HG03439 (cell line): Measurements from ENCODE around the gene RCAN1.

ENCODE experiments used
- ATAC-seq: cut with Tn5 transposase; IDR thresholded peaks from one replicate; pipeline ENCODE4 v1.9.1; 2021; ENCODE audit warnings: mild to moderate bottlenecking, moderate library complexity; ENCODE audit not compliant: unreplicated experiment

The RCAN1 gene

DNA sequence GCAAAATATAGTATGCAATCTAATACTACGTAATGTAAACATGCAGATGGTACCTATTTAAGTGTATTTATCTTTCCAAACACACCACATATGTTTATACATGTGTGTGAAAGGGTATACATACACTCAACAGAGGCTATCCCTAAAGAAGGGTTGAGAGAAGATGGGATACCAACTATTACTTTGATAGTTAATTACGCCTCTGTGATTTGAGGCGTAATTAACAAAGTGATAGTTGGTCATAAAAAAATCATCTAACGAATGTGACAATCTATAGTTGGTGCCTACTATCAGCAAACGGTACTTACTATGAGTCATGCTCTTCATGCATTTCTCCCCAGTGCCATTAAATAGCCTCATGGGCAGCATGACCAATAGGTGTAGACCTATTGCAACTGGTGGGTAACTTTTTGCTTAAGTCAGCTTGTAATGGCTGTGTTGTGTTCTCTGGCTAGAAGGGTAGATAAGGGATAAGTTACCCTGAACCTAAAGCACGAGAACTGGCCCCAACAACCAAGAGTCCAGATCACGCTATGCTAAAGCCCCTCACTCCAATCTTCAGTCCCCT is 15.3 kb downstream of the RCAN1 start:
- no peak for ATAC-seq

DNA sequence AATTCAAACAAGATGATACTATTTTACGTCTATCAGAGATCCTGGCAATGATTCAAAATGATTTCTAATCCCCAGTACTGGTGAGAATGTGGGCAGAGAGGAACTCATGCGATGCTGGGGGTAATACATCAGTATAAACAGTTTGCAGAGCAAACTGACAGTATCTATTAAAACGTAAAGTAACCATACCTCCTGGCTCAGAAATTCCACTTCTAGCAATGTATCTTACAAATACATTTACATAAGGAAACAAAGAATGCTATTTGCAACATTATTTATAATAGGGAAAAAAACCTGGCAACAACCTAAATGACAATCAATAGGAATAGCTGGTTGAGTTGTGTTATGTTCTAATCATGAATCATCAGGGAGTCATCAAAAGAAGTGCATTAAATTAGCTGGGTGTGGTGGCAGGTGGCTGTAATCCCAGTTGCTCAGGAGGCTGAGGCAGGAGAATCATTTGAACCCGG is 15.9 kb downstream of the RCAN1 start:
- no peak for ATAC-seq

DNA sequence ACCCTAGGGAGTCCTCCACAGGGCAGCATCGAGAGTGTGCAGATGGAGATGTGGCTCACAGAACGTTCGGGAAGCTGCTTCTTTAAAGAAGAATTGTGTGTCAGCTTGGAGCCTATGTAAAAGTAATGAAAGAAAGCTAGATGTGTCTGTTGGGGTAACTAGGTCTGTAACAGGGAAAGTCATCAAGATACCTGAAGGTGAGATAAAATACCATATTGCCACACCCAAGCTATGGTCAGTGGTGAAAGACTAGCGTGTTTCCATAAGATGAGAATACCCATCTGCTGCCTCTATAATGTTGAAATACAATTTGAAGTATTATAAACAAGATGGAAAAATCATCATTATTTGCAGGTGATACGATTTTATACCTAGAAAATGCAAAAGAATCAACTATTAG is 17.5 kb downstream of the RCAN1 start:
- no peak for ATAC-seq

DNA sequence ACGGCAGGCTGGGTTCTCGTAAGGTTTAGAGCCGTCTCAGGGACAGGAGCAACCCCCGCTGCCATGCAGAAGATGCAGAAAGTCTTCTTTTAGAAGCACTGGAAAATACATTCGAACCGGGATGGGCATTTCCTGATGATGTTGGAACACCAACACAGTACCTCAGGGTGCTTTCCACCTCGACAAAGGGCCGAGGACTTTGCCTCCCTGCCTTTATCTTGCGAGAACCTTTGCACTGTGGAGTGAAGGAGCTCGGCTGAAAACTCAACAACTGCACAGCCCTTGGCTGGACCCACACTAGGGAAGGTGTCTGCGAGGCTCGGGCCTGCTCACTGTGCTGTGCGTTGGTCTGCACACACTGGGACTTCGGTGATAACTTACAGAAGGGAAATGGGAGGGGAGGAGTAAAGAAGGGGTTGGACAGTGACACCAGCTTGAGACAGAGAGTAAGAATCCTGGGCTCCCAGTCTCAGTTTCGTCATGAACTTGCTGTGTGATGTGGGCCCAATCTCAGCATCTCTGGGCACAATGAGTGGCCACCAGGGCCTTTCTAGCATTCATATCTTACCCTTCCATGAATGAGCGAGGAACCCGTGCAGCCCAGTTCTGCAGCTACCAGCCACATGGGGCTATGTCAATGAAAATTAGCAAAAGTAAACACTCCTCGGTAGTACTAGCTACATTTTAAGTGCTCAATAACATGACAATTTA is 18.2 kb downstream of the RCAN1 start:
- no peak for ATAC-seq

DNA sequence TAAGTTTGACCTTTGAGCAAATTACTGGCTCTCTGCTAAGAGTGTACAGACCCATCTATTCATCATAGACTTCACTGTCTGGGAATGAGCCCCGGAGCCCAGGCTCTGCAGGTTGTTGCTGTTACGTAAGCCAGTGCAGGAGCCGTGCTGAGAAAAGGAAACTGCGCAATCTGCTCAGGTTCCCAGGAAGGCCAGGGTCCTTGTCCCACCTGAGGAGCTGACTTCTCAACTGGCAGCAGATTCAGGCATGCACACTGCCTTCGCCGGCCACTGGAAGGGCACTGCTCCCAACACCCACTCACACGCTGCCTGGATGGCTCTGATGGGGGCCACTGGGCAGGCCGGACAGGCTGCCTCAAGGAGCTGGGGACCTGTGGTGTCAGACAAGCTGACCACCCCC is 19.5 kb downstream of the RCAN1 start:
- no peak for ATAC-seq

DNA sequence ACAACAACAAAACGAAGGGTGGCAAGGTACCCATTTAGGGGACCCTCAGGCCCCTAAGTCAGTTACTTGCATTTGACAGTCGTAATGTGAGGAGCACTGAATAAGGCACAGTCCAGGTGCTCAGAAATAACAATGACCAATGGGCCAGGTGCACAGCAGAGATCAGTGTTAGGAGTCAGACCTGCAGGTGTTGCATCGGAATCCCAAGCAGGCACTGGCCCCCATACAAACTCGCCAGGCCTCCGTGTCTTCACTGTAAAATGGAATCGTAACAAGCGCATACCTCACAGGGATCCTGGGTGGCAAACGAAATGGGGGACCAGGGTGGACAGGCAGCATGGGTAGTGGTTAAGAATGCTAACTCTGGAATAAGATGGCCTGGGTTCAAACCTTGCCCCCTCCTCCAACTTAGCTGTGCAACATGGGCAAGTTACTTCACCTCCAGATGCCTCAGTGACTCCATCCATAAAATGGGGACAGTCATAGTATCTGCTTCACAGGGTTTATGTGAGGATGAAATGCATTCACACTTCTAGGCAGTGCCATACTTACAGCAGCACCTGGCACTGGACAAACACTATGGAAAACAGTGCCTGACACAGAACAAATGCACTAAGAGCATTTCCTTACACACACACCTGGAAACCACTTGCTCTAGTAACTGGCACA is 20.2 kb downstream of the RCAN1 start:
- no peak for ATAC-seq

DNA sequence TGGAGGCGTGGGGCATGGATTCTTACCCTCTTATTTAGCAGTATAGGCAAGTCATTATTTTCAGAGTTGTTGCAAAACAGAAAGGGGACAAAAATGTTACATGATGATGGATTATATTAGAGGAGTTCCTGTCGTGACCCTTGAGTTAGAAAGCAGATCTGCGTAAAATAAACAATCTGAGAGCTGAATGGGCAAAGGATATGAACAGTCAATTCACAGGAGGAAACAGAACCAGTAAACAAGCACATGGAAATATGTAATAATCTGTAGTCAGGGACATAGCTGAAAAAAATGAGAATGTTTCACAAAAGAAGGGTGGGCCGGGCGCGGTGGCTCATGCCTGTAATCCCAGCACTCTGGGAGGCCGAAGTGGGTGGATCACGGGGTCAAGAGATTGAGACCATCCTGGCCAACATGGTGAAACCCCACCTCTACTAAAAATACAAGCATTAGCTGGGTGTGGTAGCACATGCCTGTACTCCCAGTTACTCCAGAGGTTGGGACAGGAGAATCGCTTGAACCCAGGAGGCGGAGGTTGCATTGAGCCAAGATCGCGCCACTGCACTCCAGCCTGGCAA is 20.9 kb downstream of the RCAN1 start:
- no peak for ATAC-seq

DNA sequence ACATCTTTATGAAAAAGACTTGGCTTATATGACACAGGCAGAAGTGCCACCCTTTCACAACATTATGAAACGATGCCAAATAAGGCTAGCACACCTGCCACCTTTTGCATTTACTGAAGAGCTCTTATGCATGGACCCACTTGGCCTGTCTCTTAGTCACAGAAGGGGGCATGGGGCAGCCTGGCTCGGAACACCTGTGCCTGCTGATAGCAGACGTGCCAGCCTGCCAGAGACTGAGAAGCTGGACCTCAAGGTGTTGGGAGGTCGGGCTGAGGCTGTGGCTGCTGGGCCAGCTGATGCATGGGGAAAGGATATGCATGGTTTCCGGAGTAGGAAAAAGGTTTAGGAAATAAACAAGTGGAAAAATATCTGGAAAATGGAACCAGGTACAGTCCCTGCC is 21.5 kb downstream of the RCAN1 start:
- no peak for ATAC-seq

DNA sequence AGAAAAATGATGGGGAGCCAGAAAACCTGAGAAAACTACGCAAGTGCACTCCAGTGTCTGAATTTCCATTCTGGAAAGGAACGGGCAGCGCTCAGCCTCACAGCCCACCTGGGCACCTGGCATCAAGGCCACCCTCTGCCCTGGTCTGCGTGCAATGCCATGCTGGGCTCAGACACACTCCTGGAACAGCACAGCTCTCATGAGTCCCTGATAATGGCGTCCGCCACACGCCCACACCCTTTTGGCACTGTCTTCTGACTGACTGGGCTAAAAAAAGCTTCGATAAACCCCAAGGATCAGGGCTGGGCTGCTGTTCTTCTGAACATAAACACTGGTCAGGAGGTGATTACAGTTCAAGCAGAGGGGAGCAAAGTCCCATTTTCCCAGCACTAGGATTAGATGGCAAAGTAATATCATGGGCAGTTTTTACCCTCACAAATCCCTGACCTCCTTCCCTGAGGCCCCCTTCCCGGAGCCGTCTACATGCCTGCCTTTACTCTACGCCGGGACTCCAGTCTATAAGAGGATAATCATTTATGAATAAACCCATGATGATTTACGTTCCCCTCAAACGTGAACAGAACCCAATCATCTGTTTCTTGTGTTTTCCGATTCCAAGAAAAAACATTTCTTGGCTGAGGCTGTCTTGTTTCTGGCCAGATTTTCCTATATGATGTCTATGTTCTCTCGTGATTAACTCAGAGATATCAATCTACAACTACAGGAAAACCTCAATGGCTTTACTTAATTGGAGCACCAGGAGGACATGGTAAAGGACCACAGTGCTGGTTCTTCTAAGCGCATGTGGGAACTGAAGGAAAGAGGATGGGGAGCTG is 22.6 kb downstream of the RCAN1 start:
- ATAC-seq: no peak

DNA sequence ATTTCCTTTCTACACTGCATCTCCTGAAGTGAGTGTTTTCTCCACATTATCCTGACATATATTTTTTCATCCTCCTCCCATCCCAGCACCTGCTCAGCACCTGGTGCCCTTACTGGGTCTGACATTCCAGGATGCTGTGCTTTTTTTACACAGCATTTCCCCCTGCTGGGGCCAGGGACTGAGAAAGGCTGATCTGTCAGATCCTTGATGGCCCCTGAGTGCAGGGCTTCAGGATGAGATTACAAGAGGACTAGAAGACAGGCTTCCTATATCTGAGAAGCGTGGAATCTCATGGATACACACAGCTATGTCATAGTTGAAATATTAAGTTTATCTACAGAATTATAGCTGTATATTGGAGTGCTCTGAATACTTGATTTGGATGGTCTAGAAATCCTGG is 24.4 kb downstream of the RCAN1 start:
- ATAC-seq: no peak

DNA sequence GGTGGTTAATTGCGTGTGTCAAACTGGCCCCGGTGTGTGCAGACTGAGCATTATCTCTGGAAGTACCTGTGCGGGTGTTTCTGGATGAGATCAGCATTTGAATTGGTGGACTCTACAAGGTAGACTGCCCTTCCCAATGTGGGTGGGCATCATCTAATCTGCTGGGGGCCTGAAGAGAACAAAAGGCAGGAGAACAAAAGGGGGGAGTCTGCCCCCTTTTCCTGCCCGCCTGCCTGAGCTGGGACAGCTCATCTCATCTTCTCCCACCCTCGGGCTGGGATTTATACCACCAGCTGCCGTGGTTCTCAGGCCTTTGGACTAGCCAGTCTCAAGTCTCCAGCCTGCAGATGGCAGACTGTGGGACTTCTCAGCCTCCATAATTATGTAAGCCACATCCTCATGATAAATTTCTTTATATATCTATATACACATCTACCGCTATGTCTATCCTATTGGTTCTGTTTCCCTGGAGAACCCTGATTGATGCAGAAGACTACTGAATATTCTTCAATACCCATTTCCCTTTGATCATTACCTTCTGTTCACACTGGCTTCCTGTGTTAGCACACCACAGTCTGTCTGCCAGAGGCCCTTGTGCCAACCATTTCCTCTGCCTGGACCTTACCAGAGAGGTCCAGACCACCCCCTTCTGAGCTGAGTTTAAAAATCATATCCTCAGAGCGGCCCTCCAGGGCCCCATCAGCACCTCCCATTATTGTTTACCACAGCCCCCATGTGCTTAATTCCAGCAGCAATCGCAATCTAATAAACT is 25.2 kb downstream of the RCAN1 start:
- ATAC-seq: no peak

DNA sequence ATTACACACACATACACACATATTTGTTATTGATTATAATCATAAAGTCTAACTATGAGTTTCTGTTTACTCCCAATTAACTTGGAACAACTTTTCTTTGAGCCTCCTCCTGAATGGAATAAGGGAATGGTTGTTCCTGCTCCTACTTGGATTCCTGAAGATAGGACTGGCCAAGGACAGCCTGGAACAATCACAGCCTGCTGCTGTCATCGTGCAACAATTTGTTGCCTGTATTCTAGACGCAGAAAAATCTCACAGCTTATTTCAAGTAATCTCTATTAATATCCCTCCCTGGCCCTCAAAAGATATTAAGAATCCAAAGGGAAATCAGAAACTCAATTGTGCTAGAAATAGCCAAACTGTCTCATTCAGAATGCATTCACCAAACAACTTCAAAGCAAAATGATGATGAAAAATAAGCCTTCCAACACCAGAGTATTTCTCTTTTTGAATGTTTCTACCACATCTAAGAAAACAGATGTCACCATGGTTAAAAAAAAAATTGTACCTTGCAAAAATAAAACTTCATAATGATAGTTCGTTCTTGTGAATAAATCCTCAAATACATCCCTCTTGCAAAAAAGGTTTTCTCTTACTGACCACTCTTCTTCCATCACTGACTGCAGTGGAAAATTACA is 30.9 kb downstream of the RCAN1 start:
- ATAC-seq: no peak

DNA sequence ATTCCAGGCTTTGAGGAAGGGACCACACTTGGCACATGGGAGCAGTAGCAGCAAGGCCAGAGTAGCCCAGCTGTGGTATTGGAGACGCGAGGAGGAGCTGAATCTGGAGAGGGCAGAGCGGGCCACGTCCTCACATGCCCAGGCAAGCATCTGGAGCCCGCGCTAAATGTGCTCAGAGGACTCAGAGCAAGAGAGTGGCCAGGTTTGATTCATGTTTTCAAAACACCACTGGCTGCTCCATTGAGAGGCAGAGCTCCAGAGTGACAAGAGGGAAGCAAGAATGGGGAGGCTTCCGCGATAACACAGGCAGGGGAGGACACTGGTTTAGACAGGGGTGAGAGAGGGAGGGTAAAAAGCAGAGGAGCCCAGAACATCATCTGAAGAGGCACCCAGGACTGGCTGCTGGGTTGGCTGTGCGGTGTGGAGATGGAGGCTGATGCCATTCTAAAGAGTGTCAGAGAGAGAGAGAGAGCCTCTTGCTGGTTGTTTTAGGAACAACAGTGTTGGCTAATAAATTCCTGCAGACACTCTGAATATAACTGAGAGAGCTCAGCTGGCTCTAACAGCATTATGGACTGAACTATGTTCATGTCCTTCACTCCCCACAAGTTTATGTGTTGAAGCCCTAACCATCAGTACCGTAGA is 32.3 kb downstream of the RCAN1 start:
- no peak for ATAC-seq

DNA sequence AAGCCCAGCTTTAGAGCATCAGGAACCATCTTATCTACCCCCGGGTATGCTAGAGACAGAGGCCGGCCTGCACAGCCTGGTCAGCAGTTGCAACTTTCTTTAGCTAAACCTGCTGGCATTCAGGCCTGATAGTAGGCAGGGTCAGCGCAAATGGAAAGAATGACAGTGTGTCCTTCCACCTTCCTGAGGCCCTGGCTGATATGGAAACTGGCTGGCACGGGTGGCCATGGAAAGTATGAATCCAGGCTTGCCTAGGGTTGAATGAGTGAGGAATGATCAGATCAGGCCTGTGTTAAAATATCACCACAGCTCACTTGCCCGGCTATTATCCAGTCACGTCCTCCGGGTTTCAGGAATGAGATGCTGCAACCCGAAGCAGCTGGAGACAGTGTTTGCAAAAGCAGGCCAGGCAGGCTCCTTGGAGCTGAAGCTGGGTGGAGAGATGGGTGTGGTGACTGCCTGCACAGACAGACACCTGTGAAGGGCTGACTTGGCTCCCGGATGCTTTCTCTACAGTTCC is 34.7 kb downstream of the RCAN1 start:
- no peak for ATAC-seq

DNA sequence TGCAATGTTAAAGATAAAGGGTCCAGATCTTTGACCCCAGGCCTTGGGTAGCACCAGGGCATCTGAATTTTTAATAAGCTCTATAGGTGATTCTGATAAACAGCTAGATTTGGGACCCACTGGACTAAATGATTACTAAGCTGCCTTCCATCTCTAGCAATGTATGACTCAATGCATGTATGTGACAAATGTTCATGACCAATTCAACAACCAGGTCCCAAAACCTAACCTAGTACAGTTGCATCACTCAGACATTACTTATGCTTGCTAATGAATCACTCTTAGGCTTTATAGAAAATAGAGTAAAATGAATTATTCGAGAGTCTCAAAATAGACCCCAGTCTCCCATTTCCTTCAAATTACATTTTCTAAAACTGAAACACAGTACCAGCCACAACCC is 35.5 kb downstream of the RCAN1 start:
- ATAC-seq: no peak

DNA sequence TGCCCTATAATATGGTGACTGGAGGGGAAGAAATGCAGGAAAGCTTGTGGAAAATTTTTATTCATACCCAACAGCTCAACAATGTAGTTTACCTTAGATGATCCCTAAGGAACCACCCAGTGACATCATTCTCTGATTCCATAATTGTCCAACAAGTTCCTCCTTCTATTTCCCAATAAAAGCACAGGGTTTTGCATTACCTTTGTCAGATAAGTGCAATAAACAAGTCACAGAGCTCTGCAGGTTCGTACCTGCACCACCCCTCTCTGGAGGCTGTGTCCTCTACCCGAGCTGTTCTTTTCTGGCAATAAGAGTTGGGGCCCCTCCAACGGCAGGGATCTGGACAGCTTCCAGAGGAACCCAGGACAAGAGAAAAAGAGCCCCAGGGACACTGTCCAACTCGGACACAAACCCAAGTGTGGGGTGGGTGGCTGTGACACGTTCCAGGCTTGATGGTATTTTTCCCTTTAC is 38.8 kb downstream of the RCAN1 start:
- ATAC-seq: no peak

DNA sequence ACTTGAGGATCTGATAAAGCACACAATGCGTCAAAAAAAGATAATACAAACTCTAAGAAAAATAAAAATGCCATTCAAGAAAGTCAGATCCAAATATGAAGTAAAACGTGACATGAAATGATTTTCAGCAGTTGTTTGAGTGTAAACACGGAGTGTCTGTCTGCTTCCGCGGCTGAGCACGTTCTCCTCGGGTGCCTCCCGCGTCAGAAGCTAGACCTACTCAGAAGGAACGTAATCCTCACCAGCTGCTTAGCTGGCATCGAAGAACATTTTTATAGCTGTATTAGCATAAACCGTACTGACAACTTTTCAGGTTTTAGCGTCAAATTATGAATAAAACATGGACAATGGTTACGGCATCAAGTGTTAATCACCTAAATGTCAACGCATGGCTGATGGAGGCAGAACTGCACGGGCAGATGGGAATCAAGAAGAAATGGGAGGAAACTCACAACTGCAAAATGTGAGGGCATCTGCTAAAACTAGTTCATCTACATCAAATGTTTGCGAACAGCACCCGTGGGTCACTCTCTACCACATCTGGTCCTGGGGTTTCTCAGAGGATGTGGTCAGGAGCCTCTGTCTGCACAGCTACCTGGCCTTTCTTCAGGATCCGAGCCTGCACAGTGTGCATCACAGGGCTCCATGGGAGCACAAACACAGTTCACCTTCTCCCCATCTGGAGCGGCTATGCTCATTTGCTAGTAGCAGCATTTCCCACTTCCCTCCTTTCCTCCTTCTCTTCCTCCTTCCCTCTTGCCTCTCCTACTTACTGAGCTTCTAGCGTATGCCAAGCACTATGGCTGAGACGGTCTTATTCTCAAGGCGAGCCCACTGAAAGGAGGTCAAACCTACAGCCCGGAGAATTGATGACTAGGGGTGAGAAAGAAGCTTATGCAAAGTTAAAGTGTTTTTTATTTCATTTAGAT is 40.0 kb downstream of the RCAN1 start:
- ATAC-seq: no peak

DNA sequence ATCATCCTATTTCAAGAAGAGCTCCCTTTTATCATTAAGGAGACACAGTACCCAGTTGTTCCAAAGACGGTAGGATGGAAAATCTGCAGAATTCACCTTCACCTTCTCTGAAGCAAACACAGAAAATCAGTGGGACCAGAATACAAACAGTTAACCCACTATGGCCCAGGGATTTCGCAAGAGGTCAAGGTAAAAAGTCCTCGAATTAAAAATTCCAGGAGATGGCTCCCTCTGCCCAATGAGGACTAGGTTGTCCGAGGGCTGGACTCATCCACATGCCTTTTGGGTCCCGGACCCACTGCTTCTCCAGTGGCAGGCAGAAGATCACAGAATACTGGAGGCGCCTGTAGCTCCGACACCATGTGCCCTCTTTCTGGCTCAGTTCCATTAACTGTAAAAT is 42.9 kb downstream of the RCAN1 start:
- no peak for ATAC-seq
